ENCODE results near the gene SPECC1. TPM values are rescaled to one million over a fixed set of nuclear protein-coding genes. Genes with fewer than 3 reads are reported as not detected.
A peak's percentile ranks its signal among the peaks of the same experiment; 100 is the strongest.

The SPECC1 gene
- total and polyA plus RNA-seq, 2 of the 4 experiments (the other 2 are of a cell fraction) = 16.9 to 26.2 TPM

DNA sequence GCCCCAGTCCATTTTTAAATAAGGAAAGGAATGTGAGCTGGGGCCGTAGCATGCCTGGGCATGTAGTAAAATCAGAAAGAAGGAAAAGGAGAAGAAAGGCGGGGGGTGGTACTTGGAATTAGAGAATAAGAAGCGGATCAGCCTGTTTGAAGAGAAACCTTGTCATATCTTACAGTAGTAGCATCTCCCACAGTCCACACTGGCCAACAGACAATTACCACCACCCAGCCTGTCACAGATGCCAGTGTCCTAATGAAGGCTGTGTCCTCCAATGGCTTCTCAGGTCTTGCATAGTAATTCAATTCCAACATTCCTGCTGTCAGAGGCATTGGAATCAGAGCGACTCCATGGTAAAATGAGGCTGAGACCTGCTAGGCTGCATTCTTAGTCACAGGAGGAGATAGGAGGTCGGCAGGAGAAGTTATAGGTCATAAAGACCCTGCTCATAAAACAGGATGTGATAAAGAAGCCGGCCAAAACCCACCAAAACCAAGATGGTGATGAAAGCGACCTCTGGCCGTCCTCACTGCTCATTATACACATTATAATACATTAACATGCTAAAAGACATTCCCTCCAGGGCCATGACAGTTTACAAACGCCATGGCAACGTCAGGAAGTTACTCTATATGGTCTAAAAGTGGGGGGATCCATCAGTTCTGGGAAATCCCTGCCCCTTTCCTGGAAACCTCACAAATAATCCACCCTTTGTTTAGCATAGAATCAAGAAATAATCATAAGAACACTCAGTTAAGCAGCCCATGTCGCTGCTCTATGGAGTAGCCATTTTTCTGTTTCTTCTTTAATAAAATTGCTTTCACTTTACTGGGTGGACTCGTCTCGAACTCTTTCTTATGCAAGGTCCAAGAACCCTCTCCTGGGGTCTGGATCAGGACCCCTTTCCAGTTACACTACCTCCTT lies 22.0 kb upstream of the SPECC1 start:
- DNase-seq (no peak), ATAC-seq (ENCODE audit: low read depth) (peak; percentile 14; the same call in 1 of the 2 replicates)
- Histone ChIP-seq H4K8ac (ENCODE audit: low read depth in 2 of 2, low read length in 2 of 2) (peak overlapping the region in 1 of 2 experiments; percentile 68; a peak in 2 of 4 replicates), H3K79me1 (ENCODE audit: low read depth in 1 of 2, low read length in 2 of 2) (no peaks in the 10 kb centered on the region), H2BK15ac (ENCODE audit: low read depth, low read length) (no peak overlapping the region; the same call in 2 of the 3 replicates), H2BK20ac (ENCODE audit: low read depth, low read length) (no peak overlapping the region; the same call in 1 of the 2 replicates), H3K4me1 (ENCODE audit: control insufficient read depth, insufficient read depth, low read length) (peaks cover 3% of the 10 kb centered on the region), H4K91ac (ENCODE audit: insufficient read depth, low read depth, low read length) (peak overlapping the region; percentile 66), H4K20me1 (ENCODE audit: insufficient read depth, low read length) (no peaks in the 10 kb centered on the region), H3K23ac (ENCODE audit: low read depth, low read length) (no peak overlapping the region), H3K27me3 (ENCODE audit: control insufficient read depth, insufficient read depth, low read length) (no peaks in the 10 kb centered on the region), H3K9me3 (ENCODE audit: control insufficient read depth, insufficient read depth, low read length) (no peaks in the 10 kb centered on the region), H2BK120ac (ENCODE audit: low read depth, low read length) (peak overlapping the region; percentile 82), H3K14ac (replicated peaks; ENCODE audit: low read depth, low read length) (no peak overlapping the region; the same call in 1 of the 2 replicates), H3K4ac (ENCODE audit: low read depth, low read length) (peak overlapping the region; percentile 20; the same call in 1 of the 2 replicates), H2AK9ac (replicated peaks; ENCODE audit: low read depth, low read length, poor library complexity) (peak overlapping the region; percentile 58), H3K4me2 (ENCODE audit: low read depth, low read length) (no peak overlapping the region), H4K5ac (ENCODE audit: low read depth, low read length) (peak overlapping the region; percentile 87), H3K56ac (ENCODE audit: extremely low read depth, insufficient read depth, low read length) (peak overlapping the region; percentile 15; the same call in 1 of the 2 replicates), H2BK5ac (ENCODE audit: low read depth, low read length, poor library complexity, severe bottlenecking) (no peak overlapping the region), H3K27ac (ENCODE audit: insufficient read depth, low read length) (no peak overlapping the region), H3K36me3 (ENCODE audit: control insufficient read depth, insufficient read depth, low read length) (no peaks in the 10 kb centered on the region), H3K9ac (ENCODE audit: low read depth, low read length) (no peak overlapping the region), H3K18ac (ENCODE audit: low read depth, low read length) (peak overlapping the region; percentile 93), H3K4me3 (ENCODE audit: insufficient read depth, low read depth, low read length) (no peak overlapping the region), H2AFZ (replicated peaks; ENCODE audit: low read length, poor library complexity) (peak overlapping the region; percentile 69), H2AK5ac (ENCODE audit: low read depth, low read length) (peak overlapping the region; percentile 52; the same call in 1 of the 2 replicates), H3K9me1 (ENCODE audit: insufficient read depth, low read length) (no peaks in the 10 kb centered on the region)
- BruUV-seq (replicated peaks) = no TSS peak
- in situ Hi-C loops (cut with MboI; ENCODE audit: low sequenced_read_pairs) = no loop called here
- dilution Hi-C loops (cut with HindIII; ENCODE audit: low sequenced_read_pairs, unreplicated experiment) = no loop called here
- intact Hi-C loops (cut with micrococcal nuclease) = no loop called here
- WGBS, 2 experiments (ENCODE audit: extremely low coverage in 2 of 2, insufficient read length in 1 of 2) = no CpG with 5 or more reads among the region's 13 CpGs
- CTCF ChIA-PET = no interaction called here
- POLR2A ChIA-PET (ENCODE audit: unreplicated experiment) = no interaction called here
- TF ChIP-seq RCOR1 (IDR thresholded peaks at IDR 0.05; ENCODE audit: insufficient replicate concordance, low read length) = no peak
- no peak for TF ChIP-seq SMC3 (IDR thresholded peaks at IDR 0.05; ENCODE audit: low read depth, low read length)
- no peak for TF ChIP-seq POLR2A (IDR thresholded peaks at IDR 0.05; ENCODE audit: low read depth, low read length)
- TF ChIP-seq RAD21 (IDR thresholded peaks at IDR 0.05; ENCODE audit: low read length) = no peak
- TF ChIP-seq RFX5 (IDR thresholded peaks at IDR 0.05; ENCODE audit: low read depth, low read length) = no peak
- TF ChIP-seq, protein P1, sequence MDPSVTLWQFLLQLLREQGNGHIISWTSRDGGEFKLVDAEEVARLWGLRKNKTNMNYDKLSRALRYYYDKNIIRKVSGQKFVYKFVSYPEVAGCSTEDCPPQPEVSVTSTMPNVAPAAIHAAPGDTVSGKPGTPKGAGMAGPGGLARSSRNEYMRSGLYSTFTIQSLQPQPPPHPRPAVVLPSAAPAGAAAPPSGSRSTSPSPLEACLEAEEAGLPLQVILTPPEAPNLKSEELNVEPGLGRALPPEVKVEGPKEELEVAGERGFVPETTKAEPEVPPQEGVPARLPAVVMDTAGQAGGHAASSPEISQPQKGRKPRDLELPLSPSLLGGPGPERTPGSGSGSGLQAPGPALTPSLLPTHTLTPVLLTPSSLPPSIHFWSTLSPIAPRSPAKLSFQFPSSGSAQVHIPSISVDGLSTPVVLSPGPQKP (IDR thresholded peaks at IDR 0.05; ENCODE audit: borderline replicate concordance, low read depth, low read length) = no peak
- no peak for TF ChIP-seq FOS (IDR thresholded peaks at IDR 0.05; ENCODE audit: low read depth, low read length)
- no peak for TF ChIP-seq CEBPB (IDR thresholded peaks at IDR 0.05; ENCODE audit: low read depth, low read length)
- TF ChIP-seq MAFK (IDR thresholded peaks at IDR 0.05; ENCODE audit: low read depth, low read length) = no peak
- no peak for TF ChIP-seq NFE2L2 (IDR thresholded peaks at IDR 0.05; ENCODE audit: low read depth, low read length)
- TF ChIP-seq, protein P2, sequence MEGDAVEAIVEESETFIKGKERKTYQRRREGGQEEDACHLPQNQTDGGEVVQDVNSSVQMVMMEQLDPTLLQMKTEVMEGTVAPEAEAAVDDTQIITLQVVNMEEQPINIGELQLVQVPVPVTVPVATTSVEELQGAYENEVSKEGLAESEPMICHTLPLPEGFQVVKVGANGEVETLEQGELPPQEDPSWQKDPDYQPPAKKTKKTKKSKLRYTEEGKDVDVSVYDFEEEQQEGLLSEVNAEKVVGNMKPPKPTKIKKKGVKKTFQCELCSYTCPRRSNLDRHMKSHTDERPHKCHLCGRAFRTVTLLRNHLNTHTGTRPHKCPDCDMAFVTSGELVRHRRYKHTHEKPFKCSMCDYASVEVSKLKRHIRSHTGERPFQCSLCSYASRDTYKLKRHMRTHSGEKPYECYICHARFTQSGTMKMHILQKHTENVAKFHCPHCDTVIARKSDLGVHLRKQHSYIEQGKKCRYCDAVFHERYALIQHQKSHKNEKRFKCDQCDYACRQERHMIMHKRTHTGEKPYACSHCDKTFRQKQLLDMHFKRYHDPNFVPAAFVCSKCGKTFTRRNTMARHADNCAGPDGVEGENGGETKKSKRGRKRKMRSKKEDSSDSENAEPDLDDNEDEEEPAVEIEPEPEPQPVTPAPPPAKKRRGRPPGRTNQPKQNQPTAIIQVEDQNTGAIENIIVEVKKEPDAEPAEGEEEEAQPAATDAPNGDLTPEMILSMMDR (conservative IDR thresholded peaks at IDR 0.05; ENCODE audit: low read depth, low read length) = no peak
- TF ChIP-seq, protein P3, sequence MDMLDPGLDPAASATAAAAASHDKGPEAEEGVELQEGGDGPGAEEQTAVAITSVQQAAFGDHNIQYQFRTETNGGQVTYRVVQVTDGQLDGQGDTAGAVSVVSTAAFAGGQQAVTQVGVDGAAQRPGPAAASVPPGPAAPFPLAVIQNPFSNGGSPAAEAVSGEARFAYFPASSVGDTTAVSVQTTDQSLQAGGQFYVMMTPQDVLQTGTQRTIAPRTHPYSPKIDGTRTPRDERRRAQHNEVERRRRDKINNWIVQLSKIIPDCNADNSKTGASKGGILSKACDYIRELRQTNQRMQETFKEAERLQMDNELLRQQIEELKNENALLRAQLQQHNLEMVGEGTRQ (IDR thresholded peaks at IDR 0.05; ENCODE audit: low read depth, low read length) = no peak
- no peak for TF ChIP-seq MXI1 (IDR thresholded peaks at IDR 0.05; ENCODE audit: borderline replicate concordance, low read depth, low read length)
- no peak for TF ChIP-seq CHD1 (IDR thresholded peaks at IDR 0.05; ENCODE audit: low read depth, low read length)

All from IMR-90 (cell line).